ENCODE measurements around the gene SPATA2L.

Gene SPATA2L

DNA sequence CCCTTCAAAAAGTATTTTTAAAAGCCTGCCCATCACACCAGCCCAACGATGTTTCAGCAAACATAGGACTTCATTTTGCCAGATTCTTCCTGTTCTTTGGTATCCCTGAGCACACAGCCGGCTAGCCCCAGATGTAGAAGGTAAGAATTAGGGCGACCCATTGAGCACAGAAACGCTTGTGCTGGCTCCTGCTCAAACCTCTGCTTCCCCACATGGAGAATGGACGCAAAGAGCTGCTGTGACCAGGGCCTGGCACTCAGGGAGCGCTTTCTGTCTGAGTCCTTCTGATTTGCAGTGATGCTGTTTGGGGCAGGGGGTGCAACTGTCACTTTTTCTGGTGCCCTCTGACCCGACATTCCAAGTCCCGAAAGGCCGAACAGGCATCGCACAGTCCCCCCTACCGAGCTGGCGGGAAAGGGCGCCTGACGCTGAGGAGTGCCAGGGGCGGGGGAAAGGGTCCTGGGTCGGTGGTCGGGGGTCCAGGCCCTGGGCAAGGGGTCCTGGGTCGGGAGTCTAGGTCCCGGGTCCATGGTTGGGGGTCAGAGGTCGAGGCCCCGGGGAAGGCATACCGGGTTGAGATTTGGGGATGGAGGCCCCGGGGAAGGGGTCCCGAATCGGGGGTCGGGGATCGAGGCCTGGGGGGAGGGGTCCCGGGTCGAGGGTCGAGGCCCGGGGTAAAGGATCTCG is 44.9 kb downstream of the SPATA2L start:
- no peak for DNase-seq (ENCODE audit: low spot score)

DNA sequence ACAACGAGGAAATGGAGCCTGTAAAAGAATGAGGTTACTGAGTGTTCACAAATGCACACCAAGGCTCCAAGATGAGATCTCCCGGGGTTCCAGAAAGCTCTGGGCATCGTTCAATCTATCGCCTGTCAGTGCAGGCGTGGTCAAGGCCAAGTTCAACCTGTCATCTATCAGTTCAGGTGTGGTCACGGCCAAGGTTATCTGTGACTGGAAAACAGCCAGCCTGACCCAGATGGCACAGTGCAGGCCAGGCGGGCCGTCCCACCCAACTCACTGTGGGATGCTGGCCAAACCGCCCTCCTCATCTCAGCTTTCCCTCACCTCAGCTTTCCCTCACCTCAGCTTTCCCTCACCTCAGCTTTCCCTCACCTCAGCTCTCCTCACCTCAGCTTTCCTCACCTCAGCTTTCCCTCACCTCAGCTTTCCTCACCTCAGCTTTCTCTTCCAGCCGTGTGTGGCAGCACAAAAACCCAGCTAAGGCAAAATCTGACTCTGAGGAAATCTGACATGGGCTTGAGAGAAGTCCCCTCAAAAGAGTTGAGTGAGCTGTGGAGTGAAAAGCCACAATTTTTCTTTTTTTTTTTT is 46.4 kb downstream of the SPATA2L start:
- DNase-seq (ENCODE audit: low spot score): no peak

DNA sequence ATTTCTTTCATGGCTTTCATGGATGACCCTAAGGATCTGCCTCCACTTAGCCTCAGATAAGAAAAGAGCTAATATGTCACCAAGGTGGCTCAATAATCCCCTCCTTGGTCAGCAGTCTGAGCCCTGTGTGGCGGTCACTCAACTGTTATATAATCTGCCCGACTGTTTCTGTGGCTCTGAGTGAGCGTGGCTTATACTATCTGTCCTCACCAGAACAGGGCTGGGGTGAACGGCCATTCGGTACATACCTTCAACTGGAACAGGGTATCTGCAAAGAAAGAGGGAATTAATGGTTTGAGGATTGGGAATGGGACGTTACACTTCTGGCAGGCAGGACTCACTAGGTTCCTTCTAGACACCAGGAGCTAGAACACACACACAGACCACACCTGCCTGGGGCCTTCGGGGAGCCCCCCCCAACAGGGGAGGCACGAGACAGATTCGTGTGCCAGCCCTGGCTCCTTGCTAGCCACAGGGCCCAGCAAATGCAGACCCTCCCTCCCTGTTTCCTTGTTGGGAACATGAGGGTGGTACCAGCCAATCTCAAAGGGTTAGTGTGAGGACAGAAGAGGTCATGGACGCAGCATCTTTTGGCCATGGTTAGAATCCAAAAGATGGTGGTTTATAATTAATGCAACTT is 47.7 kb downstream of the SPATA2L start:
- no peak for DNase-seq (ENCODE audit: low spot score)

DNA sequence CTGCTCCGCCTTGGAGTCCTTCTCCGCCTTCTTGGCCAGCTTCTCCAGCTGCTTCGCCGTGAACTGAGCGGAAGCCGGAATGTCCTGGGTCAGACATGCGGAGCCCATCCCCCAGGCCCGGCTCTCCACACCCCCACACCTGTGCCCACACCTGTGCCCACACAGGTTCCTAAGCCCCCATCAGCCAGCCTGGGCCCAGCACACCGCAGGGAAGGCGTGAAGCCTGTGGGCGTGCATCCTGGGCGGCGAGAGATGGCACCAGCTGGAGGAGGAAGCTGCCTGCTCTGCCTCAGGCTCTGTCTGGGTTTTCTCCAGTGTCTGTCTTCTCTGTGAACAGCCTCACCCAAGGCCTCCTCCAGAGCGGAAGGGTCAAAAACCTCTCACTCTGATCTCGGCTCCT is 49.9 kb downstream of the SPATA2L start:
- no peak for DNase-seq (ENCODE audit: low spot score)

DNA sequence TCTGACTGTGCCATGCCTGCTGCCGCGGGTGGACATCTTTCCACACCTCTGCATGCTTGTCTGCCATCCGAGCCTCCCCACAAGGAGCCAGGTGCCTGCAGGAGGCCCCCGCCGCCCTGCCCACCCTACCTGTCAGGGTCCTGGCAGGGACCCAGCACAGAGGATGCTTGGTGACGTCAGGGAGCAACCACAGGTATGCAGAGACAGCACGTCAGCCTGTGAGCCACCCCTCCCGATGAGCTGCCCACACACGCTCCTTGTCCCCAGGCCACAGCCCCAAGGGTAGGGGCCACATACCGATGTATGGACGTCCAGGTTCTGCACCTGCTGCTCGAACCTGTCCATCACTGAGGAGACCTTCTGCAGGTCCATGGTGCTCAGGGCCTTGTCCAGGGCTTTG is 54.6 kb downstream of the SPATA2L start:
- no peak for DNase-seq (ENCODE audit: low spot score)
